ENCODE data around the gene GRM7. TPM values are rescaled to one million over a fixed set of nuclear protein-coding genes. Genes with fewer than 3 reads are reported as not detected.

The GRM7 gene
- total RNA-seq, 2 donors from 2014 or later = 0.33 to 1.3 TPM

- 78 to 88% methylated on average over 2 of the region's 2 CpGs for WGBS, 2 donors
- Histone ChIP-seq H3K36me3 (replicated peaks in 1 of 2; ENCODE audit: insufficient read depth in 1 of 2, low read depth in 2 of 2) (no peaks in the 10 kb centered on the region), H3K9me3 (no peaks in the 10 kb centered on the region), H3K27ac (no peak overlapping the region), H3K4me3 (no peak overlapping the region), H3K4me1 (no peaks in the 10 kb centered on the region), H3K27me3 (no peaks in the 10 kb centered on the region)
- intact Hi-C loops (cut with DNase I) = no loop called here
- no peak for DNase-seq
- TF ChIP-seq, protein P1, sequence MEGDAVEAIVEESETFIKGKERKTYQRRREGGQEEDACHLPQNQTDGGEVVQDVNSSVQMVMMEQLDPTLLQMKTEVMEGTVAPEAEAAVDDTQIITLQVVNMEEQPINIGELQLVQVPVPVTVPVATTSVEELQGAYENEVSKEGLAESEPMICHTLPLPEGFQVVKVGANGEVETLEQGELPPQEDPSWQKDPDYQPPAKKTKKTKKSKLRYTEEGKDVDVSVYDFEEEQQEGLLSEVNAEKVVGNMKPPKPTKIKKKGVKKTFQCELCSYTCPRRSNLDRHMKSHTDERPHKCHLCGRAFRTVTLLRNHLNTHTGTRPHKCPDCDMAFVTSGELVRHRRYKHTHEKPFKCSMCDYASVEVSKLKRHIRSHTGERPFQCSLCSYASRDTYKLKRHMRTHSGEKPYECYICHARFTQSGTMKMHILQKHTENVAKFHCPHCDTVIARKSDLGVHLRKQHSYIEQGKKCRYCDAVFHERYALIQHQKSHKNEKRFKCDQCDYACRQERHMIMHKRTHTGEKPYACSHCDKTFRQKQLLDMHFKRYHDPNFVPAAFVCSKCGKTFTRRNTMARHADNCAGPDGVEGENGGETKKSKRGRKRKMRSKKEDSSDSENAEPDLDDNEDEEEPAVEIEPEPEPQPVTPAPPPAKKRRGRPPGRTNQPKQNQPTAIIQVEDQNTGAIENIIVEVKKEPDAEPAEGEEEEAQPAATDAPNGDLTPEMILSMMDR (IDR thresholded peaks at IDR 0.05) = no peak
- no peak for TF ChIP-seq POLR2A (IDR thresholded peaks at IDR 0.05)
- ATAC-seq = no peak
These were observed 111.0 kb downstream of the GRM7 start for GRCh38 chr3:6971933-6972332.

DNA sequence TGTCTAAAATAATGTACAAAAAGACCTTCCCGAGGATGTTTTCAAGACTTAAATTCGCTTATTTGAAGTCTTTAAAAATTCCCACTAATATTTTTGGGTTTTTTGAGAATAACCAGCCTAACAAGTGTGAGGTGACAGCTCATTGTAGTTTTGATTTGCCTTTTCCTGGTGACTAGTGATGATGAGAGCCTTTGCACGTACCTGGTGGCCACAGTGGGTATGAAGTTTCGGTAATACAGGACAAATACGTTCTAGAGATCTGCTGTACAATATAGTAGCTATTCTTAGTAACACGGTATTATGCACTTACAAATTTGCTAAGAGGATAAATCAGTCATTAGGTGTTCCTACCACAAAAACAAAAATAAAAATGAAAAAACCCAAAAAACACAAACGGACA, 124.9 kb downstream of the GRM7 start:
- DNase-seq (no peak), ATAC-seq (no peak)
- H3K4me1 ChIP-seq = no peaks in the 10 kb centered on the region
- H3K36me3 ChIP-seq (replicated peaks in 1 of 2; ENCODE audit: insufficient read depth in 1 of 2, low read depth in 2 of 2) = no peaks in the 10 kb centered on the region
- no peak overlapping the region for H3K27ac ChIP-seq
- TF ChIP-seq, protein P1 (IDR thresholded peaks at IDR 0.05) = no peak
- no peak for TF ChIP-seq POLR2A (IDR thresholded peaks at IDR 0.05)
- intact Hi-C loops (cut with DNase I) = no loop called here
- H3K9me3 ChIP-seq = no peaks in the 10 kb centered on the region
- H3K4me3 ChIP-seq = no peak overlapping the region
- no peaks in the 10 kb centered on the region for H3K27me3 ChIP-seq
- WGBS, 2 donors = 85 to 89% methylated on average over 7 of the region's 7 CpGs

GRCh38 chr3:6989608-6990291, 128.8 kb downstream of the GRM7 start:
- H3K36me3 ChIP-seq (replicated peaks in 1 of 2; ENCODE audit: insufficient read depth in 1 of 2, low read depth in 2 of 2) = no peaks in the 10 kb centered on the region
- H3K9me3 ChIP-seq = no peaks in the 10 kb centered on the region
- no peak overlapping the region for H3K4me3 ChIP-seq
- WGBS, 2 donors = 80 to 86% methylated on average over 4 of the region's 4 CpGs
- no peaks in the 10 kb centered on the region for H3K27me3 ChIP-seq
- H3K27ac ChIP-seq = no peak overlapping the region
- intact Hi-C loops (cut with DNase I) = no loop called here
- TF ChIP-seq, protein P1 (IDR thresholded peaks at IDR 0.05) = no peak
- TF ChIP-seq POLR2A (IDR thresholded peaks at IDR 0.05) = no peak
- DNase-seq (no peak), ATAC-seq (no peak)
- no peaks in the 10 kb centered on the region for H3K4me1 ChIP-seq

DNA sequence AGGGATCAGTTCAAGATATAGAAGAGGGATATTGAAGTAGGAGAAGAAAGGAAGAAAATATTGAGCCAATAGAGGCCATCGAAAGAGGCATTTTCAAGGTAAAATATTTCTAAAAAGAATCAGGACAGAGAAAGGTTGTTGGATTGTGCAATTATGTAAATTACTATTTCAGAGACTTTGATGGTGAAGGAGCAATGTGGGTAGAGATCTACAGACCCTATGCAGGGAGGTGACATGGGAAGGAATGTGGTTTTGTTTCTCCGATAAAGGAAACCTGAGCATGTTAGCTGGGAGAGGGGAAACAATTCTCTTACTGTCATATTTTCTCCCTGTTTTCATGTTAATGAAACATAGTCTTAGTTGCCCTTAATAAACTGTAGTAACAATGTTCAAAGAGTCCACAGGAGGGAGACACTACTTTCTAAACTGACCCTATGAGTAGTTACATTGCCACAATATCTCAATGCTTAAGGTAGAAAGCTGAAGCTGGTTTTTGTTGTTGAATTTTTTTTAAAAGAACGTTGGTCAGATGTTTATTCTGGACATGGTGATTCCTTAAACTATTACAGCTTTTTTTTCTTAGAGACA, 133.3 kb downstream of the GRM7 start:
- no peak overlapping the region for H3K27ac ChIP-seq
- DNase-seq (no peak), ATAC-seq (no peak)
- 53 to 64% methylated on average over 3 of the region's 3 CpGs for WGBS, 2 donors
- no peaks in the 10 kb centered on the region for H3K9me3 ChIP-seq
- intact Hi-C loops (cut with DNase I) = no loop called here
- H3K4me1 ChIP-seq = no peaks in the 10 kb centered on the region
- no peaks in the 10 kb centered on the region for H3K36me3 ChIP-seq (replicated peaks in 1 of 2; ENCODE audit: insufficient read depth in 1 of 2, low read depth in 2 of 2)
- TF ChIP-seq, protein P1 (IDR thresholded peaks at IDR 0.05) = peak in 5 of 7 experiments; percentile 23 to 40 (median 30)
- TF ChIP-seq POLR2A (IDR thresholded peaks at IDR 0.05) = no peak
- H3K4me3 ChIP-seq = no peak overlapping the region
- no peaks in the 10 kb centered on the region for H3K27me3 ChIP-seq

DNA sequence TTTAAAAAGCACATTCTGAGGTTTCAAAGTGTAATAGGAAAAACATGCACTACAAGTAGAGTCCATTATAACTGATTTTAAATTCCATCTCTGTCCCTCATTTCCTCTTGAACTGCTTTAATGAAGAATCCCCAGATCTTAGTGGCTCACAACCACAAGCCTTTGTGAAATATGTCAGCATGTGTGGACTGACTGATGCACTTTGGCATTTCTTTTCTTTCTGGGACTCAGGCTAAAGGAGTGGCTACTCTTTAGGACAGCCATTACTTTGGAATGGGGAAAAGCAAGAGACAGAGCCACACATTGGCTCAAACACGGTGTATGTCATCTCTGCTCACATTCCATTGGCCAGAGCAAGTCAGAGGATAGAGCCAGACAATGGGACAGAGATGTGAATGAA, 139.6 kb downstream of the GRM7 start:
- Histone ChIP-seq H3K4me3 (no peak overlapping the region), H3K36me3 (replicated peaks in 1 of 2; ENCODE audit: insufficient read depth in 1 of 2, low read depth in 2 of 2) (no peaks in the 10 kb centered on the region), H3K9me3 (no peaks in the 10 kb centered on the region), H3K27me3 (no peaks in the 10 kb centered on the region), H3K27ac (no peak overlapping the region), H3K4me1 (no peaks in the 10 kb centered on the region)
- no peak for TF ChIP-seq POLR2A (IDR thresholded peaks at IDR 0.05)
- TF ChIP-seq, protein P1 (IDR thresholded peaks at IDR 0.05) = no peak
- DNase-seq = no peak
- 59 to 73% methylated on average over 1 of the region's 1 CpG for WGBS, 2 donors
- intact Hi-C loops (cut with DNase I) = no loop called here
- no peak for ATAC-seq

All from body of pancreas (tissue), 4 donors.